ENCODE data around the gene TMOD1. TPM values are rescaled to one million over a fixed set of nuclear protein-coding genes. Genes with fewer than 3 reads are reported as not detected.
"Not testable (repeated sequence)": the region's sequence is repeated elsewhere in the genome, so short reads cannot be mapped to it uniquely, and the experiment has no call there.

Gene TMOD1
- polyA plus RNA-seq (ENCODE audit: insufficient read length in 4 of 4): 1 to 10 TPM in 3 of 4 donors, under 1 TPM in 1; 0.55 to 2.2 (median 1.5) TPM

- DNase-seq (ENCODE audit: low read depth in 4 of 4, low spot score in 2 of 4): peak in 1 of 4 donors; percentile 37
Measured at GRCh38 chr9:97501177-97501971, at the start of gene TMOD1. TMOD1 (plus strand) TSS chr9:97501666; CDS start chr9:97524189, 22,523 bp downstream.

- DNase-seq (ENCODE audit: low read depth in 4 of 4, low spot score in 2 of 4): not testable (repeated sequence)
Measured at GRCh38 chr9:97453573-97453972, 47.9 kb upstream of the TMOD1 start.

GRCh38 chr9:97456841-97457240, 44.6 kb upstream of the TMOD1 start:
- DNase-seq (ENCODE audit: low read depth in 4 of 4, low spot score in 2 of 4): not testable (repeated sequence)

- DNase-seq (ENCODE audit: low read depth in 4 of 4, low spot score in 2 of 4): no peak
Measured at GRCh38 chr9:97459326-97459725, 42.1 kb upstream of the TMOD1 start.

GRCh38 chr9:97462159-97462558, 39.3 kb upstream of the TMOD1 start:
- DNase-seq (ENCODE audit: low read depth in 4 of 4, low spot score in 2 of 4): no peak

- no peak for DNase-seq (ENCODE audit: low read depth in 4 of 4, low spot score in 2 of 4)
Measured at GRCh38 chr9:97462914-97463313, 38.6 kb upstream of the TMOD1 start.

- DNase-seq (ENCODE audit: low read depth in 4 of 4, low spot score in 2 of 4): peak in 3 of 4 donors; percentile 6 to 39 (median 26)
Measured at GRCh38 chr9:97468658-97469448, 32.6 kb upstream of the TMOD1 start.

GRCh38 chr9:97470076-97470475, 31.4 kb upstream of the TMOD1 start:
- DNase-seq (ENCODE audit: low read depth in 4 of 4, low spot score in 2 of 4): no peak

GRCh38 chr9:97473717-97474116, 27.7 kb upstream of the TMOD1 start:
- no peak for DNase-seq (ENCODE audit: low read depth in 4 of 4, low spot score in 2 of 4)

- DNase-seq (ENCODE audit: low read depth in 4 of 4, low spot score in 2 of 4): no peak
Measured at GRCh38 chr9:97474372-97474925, 27.0 kb upstream of the TMOD1 start.

- no peak for DNase-seq (ENCODE audit: low read depth in 4 of 4, low spot score in 2 of 4)
Measured at GRCh38 chr9:97475059-97475458, 26.4 kb upstream of the TMOD1 start.

GRCh38 chr9:97478301-97478981, 23.0 kb upstream of the TMOD1 start:
- DNase-seq (ENCODE audit: low read depth in 4 of 4, low spot score in 2 of 4): no peak

- no peak for DNase-seq (ENCODE audit: low read depth in 4 of 4, low spot score in 2 of 4)
Measured at GRCh38 chr9:97479496-97480159, 21.8 kb upstream of the TMOD1 start.

GRCh38 chr9:97480174-97480573, 21.3 kb upstream of the TMOD1 start:
- no peak for DNase-seq (ENCODE audit: low read depth in 4 of 4, low spot score in 2 of 4)

- DNase-seq (ENCODE audit: low read depth in 4 of 4, low spot score in 2 of 4): no peak
Measured at GRCh38 chr9:97480749-97481148, 20.7 kb upstream of the TMOD1 start.

GRCh38 chr9:97484134-97484533, 17.3 kb upstream of the TMOD1 start:
- no peak for DNase-seq (ENCODE audit: low read depth in 4 of 4, low spot score in 2 of 4)

GRCh38 chr9:97487107-97487506, 14.4 kb upstream of the TMOD1 start:
- no peak for DNase-seq (ENCODE audit: low read depth in 4 of 4, low spot score in 2 of 4)

GRCh38 chr9:97487861-97488260, 13.6 kb upstream of the TMOD1 start:
- no peak for DNase-seq (ENCODE audit: low read depth in 4 of 4, low spot score in 2 of 4)

GRCh38 chr9:97491216-97491999, 10.1 kb upstream of the TMOD1 start:
- no peak for DNase-seq (ENCODE audit: low read depth in 4 of 4, low spot score in 2 of 4)

Data from left renal cortex interstitium (tissue), 4 donors.